ENCODE results near the gene PROM2. TPM values are rescaled to one million over a fixed set of nuclear protein-coding genes. Genes with fewer than 3 reads are reported as not detected.

Gene PROM2
- total and polyA plus RNA-seq, 4 experiments from 2014 or later, result 0.87 to 1.1 TPM; not detected in 2

DNA sequence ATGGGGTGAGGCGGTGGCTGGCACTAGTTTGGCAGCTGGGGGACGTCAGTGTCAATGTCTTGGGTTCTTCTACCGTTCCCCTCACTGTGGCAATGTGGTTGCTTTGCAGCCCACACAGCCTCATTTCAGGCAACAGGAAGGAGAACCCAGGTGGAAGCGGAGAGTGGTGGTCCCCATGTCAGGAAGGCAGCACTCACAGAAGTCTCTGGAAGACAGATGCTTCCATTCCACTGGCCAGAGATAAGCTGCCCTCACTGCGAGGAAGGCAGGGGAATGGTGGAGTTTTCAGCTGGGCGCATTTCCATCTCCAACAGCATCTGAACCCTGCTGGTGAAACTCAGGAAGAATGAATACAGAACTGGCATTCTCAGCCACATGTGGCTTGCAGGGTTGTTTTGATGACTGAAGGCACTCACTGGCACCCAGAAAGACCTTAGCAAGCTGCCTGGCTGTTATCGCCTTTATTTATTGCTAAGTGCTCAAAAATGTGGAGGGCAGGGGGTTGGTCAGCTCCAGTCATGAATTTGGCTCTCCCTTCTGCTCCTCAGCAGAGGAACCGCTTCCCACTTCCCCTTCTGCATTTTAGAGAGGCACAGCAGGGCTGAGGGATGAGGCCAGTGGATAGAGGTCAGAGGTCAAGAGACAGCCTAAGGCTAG is 42.3 kb downstream of the PROM2 start:
- no peaks in the 10 kb centered on the region for H3K27me3 ChIP-seq (ENCODE audit: insufficient read depth, low read length)
- no peak overlapping the region for H3K27ac ChIP-seq (ENCODE audit: low read depth, low read length)
- H3K4me3 Mint-ChIP-seq, result no peak overlapping the region
- no peaks in the 10 kb centered on the region for H3K9me3 ChIP-seq (ENCODE audit: control insufficient read depth in 1 of 2, low read length in 2 of 2)
- peaks cover 0 to 3% (median 0%) of the 10 kb centered on the region in 4 donors for H3K4me1 Mint-ChIP-seq
- no peak overlapping the region for H3K27ac Mint-ChIP-seq
- H3K36me3 Mint-ChIP-seq, result no peaks in the 10 kb centered on the region
- no peak for DNase-seq
- no peak overlapping the region for H3K4me3 ChIP-seq (ENCODE audit: low read length in 2 of 2)
- POLR2A ChIA-PET (ENCODE audit: partially characterized antibody), result no interaction called here
- no peaks in the 10 kb centered on the region for H3K9me3 Mint-ChIP-seq
- intact Hi-C loops (cut with micrococcal nuclease), result no loop called here
- no peaks in the 10 kb centered on the region for H3K36me3 ChIP-seq (ENCODE audit: insufficient read depth, low read length)
- H3K4me1 ChIP-seq (ENCODE audit: insufficient read depth, low read length), result no peaks in the 10 kb centered on the region
- CTCF ChIA-PET (ENCODE audit: partially characterized antibody), result no interaction called here
- H3K27me3 Mint-ChIP-seq, result peaks cover 0 to 2% of the 10 kb centered on the region in 2 donors

- Mint-ChIP-seq H3K9me3 (no peaks in the 10 kb centered on the region), H3K36me3 (no peaks in the 10 kb centered on the region), H3K27ac (no peak overlapping the region), H3K4me1 (peaks cover 0 to 3% (median 0%) of the 10 kb centered on the region in 4 donors), H3K27me3 (peaks cover 0 to 2% of the 10 kb centered on the region in 2 donors), H3K4me3 (no peak overlapping the region)
- Histone ChIP-seq H3K36me3 (ENCODE audit: insufficient read depth, low read length) (no peaks in the 10 kb centered on the region), H3K27ac (ENCODE audit: low read depth, low read length) (no peak overlapping the region), H3K9me3 (ENCODE audit: control insufficient read depth in 1 of 2, low read length in 2 of 2) (no peaks in the 10 kb centered on the region), H3K4me1 (ENCODE audit: insufficient read depth, low read length) (no peaks in the 10 kb centered on the region), H3K27me3 (ENCODE audit: insufficient read depth, low read length) (no peaks in the 10 kb centered on the region), H3K4me3 (ENCODE audit: low read length in 2 of 2) (no peak overlapping the region)
- POLR2A ChIA-PET (ENCODE audit: partially characterized antibody), result no interaction called here
- DNase-seq, result no peak
- intact Hi-C loops (cut with micrococcal nuclease), result no loop called here
- CTCF ChIA-PET (ENCODE audit: partially characterized antibody), result no interaction called here
Observed at GRCh38 chr2:95317123-95317500, 42.9 kb downstream of the PROM2 start.

DNA sequence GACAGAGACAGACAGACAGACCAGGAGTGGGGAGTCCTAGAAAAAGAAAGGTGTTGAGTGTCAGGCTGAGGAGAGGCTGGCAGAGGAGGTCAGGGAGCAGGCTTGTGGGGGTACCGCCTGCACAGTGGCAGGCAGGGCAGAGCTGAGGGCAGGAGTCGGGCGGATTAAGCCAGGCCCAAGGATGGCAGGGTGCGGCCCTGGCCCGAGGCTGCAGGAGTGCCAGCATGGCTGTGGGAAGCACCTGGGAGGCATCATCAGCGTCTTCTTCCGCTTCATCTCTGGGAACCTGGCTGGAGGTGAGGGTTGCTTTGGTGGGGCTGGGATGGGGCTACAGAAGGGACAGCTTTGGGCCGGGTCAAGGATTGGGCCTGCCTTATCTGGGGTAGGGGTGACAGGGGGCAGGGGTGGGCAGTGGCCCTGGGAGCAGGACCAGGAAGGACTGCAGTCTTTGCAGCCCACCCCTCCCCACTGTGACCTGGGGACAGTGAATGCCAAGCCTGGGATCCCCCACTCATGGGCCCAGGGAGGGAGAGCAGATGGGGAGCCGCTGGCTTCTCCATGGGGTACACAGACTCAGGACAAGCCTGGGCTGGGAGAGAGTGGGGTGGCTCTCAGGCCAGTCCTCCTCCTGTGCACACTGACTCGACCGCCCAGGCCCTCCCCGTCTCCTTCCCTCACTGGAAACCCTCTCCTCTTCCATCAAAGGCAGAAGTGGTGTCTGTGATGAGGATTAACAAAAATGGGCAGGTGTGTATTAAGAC is 43.6 kb downstream of the PROM2 start:
- intact Hi-C loops (cut with micrococcal nuclease), result no loop called here
- H3K9me3 Mint-ChIP-seq, result no peaks in the 10 kb centered on the region
- ChIA-PET POLR2A (ENCODE audit: partially characterized antibody) (no interaction called here), CTCF (ENCODE audit: partially characterized antibody) (no interaction called here)
- H3K27me3 Mint-ChIP-seq, result peaks cover 0 to 2% of the 10 kb centered on the region in 2 donors
- no peak overlapping the region for H3K4me3 Mint-ChIP-seq
- Histone ChIP-seq H3K9me3 (ENCODE audit: control insufficient read depth in 1 of 2, low read length in 2 of 2) (no peaks in the 10 kb centered on the region), H3K4me3 (ENCODE audit: low read length in 2 of 2) (no peak overlapping the region), H3K27me3 (ENCODE audit: insufficient read depth, low read length) (no peaks in the 10 kb centered on the region), H3K36me3 (ENCODE audit: insufficient read depth, low read length) (no peaks in the 10 kb centered on the region), H3K4me1 (ENCODE audit: insufficient read depth, low read length) (no peaks in the 10 kb centered on the region), H3K27ac (ENCODE audit: low read depth, low read length) (no peak overlapping the region)
- H3K27ac Mint-ChIP-seq, result no peak overlapping the region
- no peak for DNase-seq
- H3K4me1 Mint-ChIP-seq, result peaks cover 0 to 3% (median 0%) of the 10 kb centered on the region in 4 donors
- no peaks in the 10 kb centered on the region for H3K36me3 Mint-ChIP-seq

- ChIA-PET POLR2A (ENCODE audit: partially characterized antibody) (no interaction called here), CTCF (ENCODE audit: partially characterized antibody) (no interaction called here)
- no peaks in the 10 kb centered on the region for H3K36me3 Mint-ChIP-seq
- H3K4me3 ChIP-seq (ENCODE audit: low read length in 2 of 2), result no peak overlapping the region
- peaks cover 0 to 2% of the 10 kb centered on the region in 2 donors for H3K27me3 Mint-ChIP-seq
- no peak overlapping the region for H3K27ac ChIP-seq (ENCODE audit: low read depth, low read length)
- no peaks in the 10 kb centered on the region for H3K9me3 Mint-ChIP-seq
- H3K4me1 Mint-ChIP-seq, result peaks cover 0 to 3% (median 0%) of the 10 kb centered on the region in 4 donors
- no peak for DNase-seq
- intact Hi-C loops (cut with micrococcal nuclease), result no loop called here
- H3K9me3 ChIP-seq (ENCODE audit: control insufficient read depth in 1 of 2, low read length in 2 of 2), result no peaks in the 10 kb centered on the region
- H3K27me3 ChIP-seq (ENCODE audit: insufficient read depth, low read length), result no peaks in the 10 kb centered on the region
- no peaks in the 10 kb centered on the region for H3K4me1 ChIP-seq (ENCODE audit: insufficient read depth, low read length)
- no peaks in the 10 kb centered on the region for H3K36me3 ChIP-seq (ENCODE audit: insufficient read depth, low read length)
- no peak overlapping the region for H3K27ac Mint-ChIP-seq
- no peak overlapping the region for H3K4me3 Mint-ChIP-seq
Observed at GRCh38 chr2:95318431-95319220, 44.4 kb downstream of the PROM2 start.

DNA sequence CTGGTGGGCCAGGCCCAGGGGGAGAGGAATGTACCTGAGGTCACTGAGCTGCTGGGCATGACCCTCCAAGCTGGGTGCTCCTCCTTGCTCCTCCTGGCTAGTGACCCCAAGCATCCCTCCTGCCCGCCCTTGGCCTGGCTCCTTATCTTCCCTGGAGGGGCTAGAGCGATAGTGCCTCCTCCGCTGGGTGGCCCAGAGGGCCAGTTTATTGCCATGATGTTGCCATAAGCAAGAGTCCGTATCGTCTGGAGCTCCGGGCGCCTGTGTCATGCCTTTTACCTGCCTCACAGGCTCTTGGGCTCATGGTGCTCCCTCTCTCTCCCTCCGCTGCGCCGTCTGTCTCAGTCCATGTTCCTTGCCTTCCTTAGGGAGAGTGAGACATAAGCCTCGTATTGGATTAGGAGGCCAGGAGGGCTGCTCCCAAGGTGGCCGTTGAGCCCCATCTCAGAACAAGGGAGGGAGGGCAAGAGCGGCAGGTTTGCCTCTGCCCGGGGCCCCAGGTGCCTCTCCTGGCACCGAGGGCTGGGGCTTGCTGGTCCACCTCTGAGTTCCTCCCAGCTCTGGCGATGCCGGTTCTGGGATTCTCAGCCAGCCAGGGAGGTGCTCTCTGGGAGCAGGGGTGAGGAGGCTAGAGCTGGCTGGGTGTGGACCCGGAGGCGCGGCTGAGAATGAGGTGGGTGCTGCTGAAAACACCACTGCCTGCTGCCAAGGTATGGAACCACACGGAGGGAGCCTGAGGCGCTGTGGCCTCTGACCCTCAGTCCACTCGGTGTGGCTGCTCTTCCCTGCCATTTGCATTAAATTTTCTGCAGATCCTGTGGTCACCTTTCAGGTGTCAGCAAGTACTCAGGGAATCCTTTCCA is 45.5 kb downstream of the PROM2 start:
- DNase-seq, result no peak
- Histone ChIP-seq H3K4me1 (ENCODE audit: insufficient read depth, low read length) (no peaks in the 10 kb centered on the region), H3K9me3 (ENCODE audit: control insufficient read depth in 1 of 2, low read length in 2 of 2) (no peaks in the 10 kb centered on the region), H3K27me3 (ENCODE audit: insufficient read depth, low read length) (no peaks in the 10 kb centered on the region), H3K36me3 (ENCODE audit: insufficient read depth, low read length) (no peaks in the 10 kb centered on the region), H3K27ac (ENCODE audit: low read depth, low read length) (no peak overlapping the region), H3K4me3 (ENCODE audit: low read length in 2 of 2) (no peak overlapping the region)
- Mint-ChIP-seq H3K27ac (no peak overlapping the region), H3K27me3 (peaks cover 0 to 2% of the 10 kb centered on the region in 2 donors), H3K4me1 (no peaks in the 10 kb centered on the region), H3K4me3 (no peak overlapping the region), H3K36me3 (no peaks in the 10 kb centered on the region), H3K9me3 (no peaks in the 10 kb centered on the region)
- ChIA-PET POLR2A (ENCODE audit: partially characterized antibody) (no interaction called here), CTCF (ENCODE audit: partially characterized antibody) (no interaction called here)
- intact Hi-C loops (cut with micrococcal nuclease), result no loop called here

- Mint-ChIP-seq H3K27ac (no peak overlapping the region), H3K4me1 (no peaks in the 10 kb centered on the region), H3K27me3 (no peaks in the 10 kb centered on the region), H3K9me3 (no peaks in the 10 kb centered on the region), H3K4me3 (no peak overlapping the region), H3K36me3 (no peaks in the 10 kb centered on the region)
- intact Hi-C loops (cut with micrococcal nuclease), result no loop called here
- CTCF ChIA-PET (ENCODE audit: partially characterized antibody), result no interaction called here
- Histone ChIP-seq H3K27ac (ENCODE audit: low read depth, low read length) (no peak overlapping the region), H3K9me3 (ENCODE audit: control insufficient read depth in 1 of 2, low read length in 2 of 2) (no peaks in the 10 kb centered on the region), H3K4me1 (ENCODE audit: insufficient read depth, low read length) (no peaks in the 10 kb centered on the region), H3K36me3 (ENCODE audit: insufficient read depth, low read length) (no peaks in the 10 kb centered on the region), H3K27me3 (ENCODE audit: insufficient read depth, low read length) (no peaks in the 10 kb centered on the region), H3K4me3 (ENCODE audit: low read length in 2 of 2) (no peak overlapping the region)
- POLR2A ChIA-PET (ENCODE audit: partially characterized antibody), result no interaction called here
- DNase-seq, result no peak
Observed at GRCh38 chr2:95320344-95320712, 46.1 kb downstream of the PROM2 start.

Measured in CD4-positive, alpha-beta memory T cell (primary cell).